H9 (cell line): ENCODE data around the gene ACADS. TPM values are rescaled to one million over a fixed set of nuclear protein-coding genes. Genes with fewer than 3 reads are reported as not detected.

Experiments
- DNase-seq: peaks from one replicate; pipeline ENCODE4 v3.0.0-alpha.2; 2017
- H2AFZ ChIP-seq: one replicate; pipeline ENCODE4 v1.6.1; 2013; ENCODE audit warnings: mild to moderate bottlenecking, low read length, control low read depth, moderate library complexity
- H2AK5ac ChIP-seq: 2 replicates; pipeline ENCODE4 v1.6.1; 2013; ENCODE audit warnings: low read length, control low read depth, mixed read lengths; ENCODE audit not compliant: insufficient read length
- H2BK120ac ChIP-seq: one replicate; pipeline ENCODE4 v1.6.1; 2013; ENCODE audit warnings: low read depth, mild to moderate bottlenecking, low read length, control low read depth, inconsistent platforms; ENCODE audit not compliant: poor library complexity, severe bottlenecking
- H2BK12ac ChIP-seq: 2 replicates; pipeline ENCODE4 v1.6.1; 2013; ENCODE audit warnings: low read length, control low read depth, mixed read lengths, low read depth; ENCODE audit not compliant: insufficient read length
- H2BK15ac ChIP-seq: 2 replicates; pipeline ENCODE4 v1.6.1; 2013; ENCODE audit warnings: low read depth, low read length, control low read depth
- H2BK20ac ChIP-seq: one replicate; pipeline ENCODE4 v1.6.1; 2013; ENCODE audit warnings: low read depth, mild to moderate bottlenecking, low read length, control low read depth, inconsistent platforms; ENCODE audit not compliant: poor library complexity, severe bottlenecking
- H2BK5ac ChIP-seq: 2 replicates; pipeline ENCODE4 v1.6.1; 2013; ENCODE audit warnings: low read length, control low read depth, mixed read lengths; ENCODE audit not compliant: insufficient read length
- H3K14ac ChIP-seq: 2 replicates; pipeline ENCODE4 v1.6.1; 2013; ENCODE audit warnings: low read length, control low read depth; ENCODE audit not compliant: insufficient read depth
- H3K18ac ChIP-seq: 2 replicates; pipeline ENCODE4 v1.6.1; 2013; ENCODE audit warnings: low read depth, mild to moderate bottlenecking, mixed read lengths, low read length, control low read depth; ENCODE audit not compliant: insufficient read length
- H3K23ac ChIP-seq: 2 replicates; pipeline ENCODE4 v1.6.1; 2013; ENCODE audit warnings: low read length, control low read depth, mixed read lengths, low read depth; ENCODE audit not compliant: insufficient read length
- H3K23me2 ChIP-seq: 2 replicates; pipeline ENCODE4 v1.6.1; 2013; ENCODE audit warnings: low read depth, mild to moderate bottlenecking, mixed read lengths, low read length, control low read depth; ENCODE audit not compliant: insufficient read length, poor library complexity, severe bottlenecking
- H3K27ac ChIP-seq: 2 replicates; pipeline ENCODE4 v1.5.1; 2013; ENCODE audit warnings: low read length, control low read depth, mixed read lengths, low read depth; ENCODE audit not compliant: insufficient read length
- H3K27me3 ChIP-seq: 2 replicates; pipeline ENCODE4 v1.6.1; 2013; ENCODE audit warnings: low read length, control low read depth, inconsistent platforms; ENCODE audit not compliant: insufficient read depth
- H3K4ac ChIP-seq: 2 replicates; pipeline ENCODE4 v1.6.1; 2013; ENCODE audit warnings: low read depth, mild to moderate bottlenecking, control low read depth, inconsistent platforms, low read length, moderate library complexity
- H3K4me1 ChIP-seq: 2 replicates; pipeline ENCODE4 v1.6.1; 2013; ENCODE audit warnings: low read length, control low read depth, inconsistent platforms; ENCODE audit not compliant: insufficient read depth
- H3K4me2 ChIP-seq: 2 replicates; pipeline ENCODE4 v1.6.1; 2013; ENCODE audit warnings: low read length, control low read depth, mixed read lengths; ENCODE audit not compliant: insufficient read length, insufficient read depth
- H3K56ac ChIP-seq: 2 replicates; pipeline ENCODE4 v1.6.1; 2013; ENCODE audit warnings: low read depth, mild to moderate bottlenecking, mixed read lengths, low read length, control low read depth; ENCODE audit not compliant: insufficient read length
- H3K79me1 ChIP-seq: 2 replicates; pipeline ENCODE4 v1.6.1; 2013; ENCODE audit warnings: low read depth, mild to moderate bottlenecking, moderate library complexity, low read length, control low read depth, inconsistent platforms; ENCODE audit not compliant: insufficient read depth, poor library complexity, severe bottlenecking
- H3K79me2 ChIP-seq: 2 replicates; pipeline ENCODE4 v1.6.1; 2013; ENCODE audit warnings: low read length, control low read depth, inconsistent platforms; ENCODE audit not compliant: insufficient read depth
- H3K9ac ChIP-seq: 2 replicates; pipeline ENCODE4 v1.6.1; 2013; ENCODE audit warnings: low read length, control low read depth, mixed read lengths; ENCODE audit not compliant: insufficient read length; ENCODE audit errors: extremely low read depth
- H3K9me3 ChIP-seq: one replicate; pipeline ENCODE4 v1.6.1; 2013; ENCODE audit warnings: low read depth, low read length, inconsistent platforms; ENCODE audit not compliant: control insufficient read depth
- H3T11ph ChIP-seq: one replicate; pipeline ENCODE4 v1.6.1; 2013; ENCODE audit warnings: mild to moderate bottlenecking, low read length, control low read depth, inconsistent platforms
- H4K20me1 ChIP-seq: one replicate; pipeline ENCODE4 v1.6.1; 2013; ENCODE audit not compliant: control insufficient read depth, insufficient read length, insufficient read depth
- H4K5ac ChIP-seq: 2 replicates; pipeline ENCODE4 v1.6.1; 2013; ENCODE audit warnings: low read depth, mild to moderate bottlenecking, mixed read lengths, low read length, control low read depth; ENCODE audit not compliant: insufficient read length
- H4K8ac ChIP-seq: replicated peaks from 2 replicates; pipeline ENCODE4 v1.6.1; 2013; ENCODE audit warnings: low read length, control low read depth, mixed read lengths, low read depth; ENCODE audit not compliant: insufficient read length
- H4K91ac ChIP-seq: 2 replicates; pipeline ENCODE4 v1.6.1; 2013; ENCODE audit warnings: low read depth, mild to moderate bottlenecking, moderate library complexity, mixed read lengths, low read length, control low read depth; ENCODE audit not compliant: insufficient read length
- H3K27ac Mint-ChIP-seq, 3 experiments: 2 replicates in 2 of 3; 3 replicates in 1 of 3; pipeline ENCODE4 v1.8.0; 2020 to 2021; ENCODE audit warnings: mixed read lengths in 3 of 3, mild to moderate bottlenecking in 1 of 3, moderate library complexity in 1 of 3
- H3K27me3 Mint-ChIP-seq: 2 replicates; pipeline ENCODE4 v1.8.0; 2021; ENCODE audit warnings: low read depth, mild to moderate bottlenecking, moderate library complexity, mixed read lengths
- H3K36me3 Mint-ChIP-seq, 3 experiments: 2 replicates in 2 of 3; 3 replicates in 1 of 3; pipeline ENCODE4 v1.8.0; 2020 to 2021; ENCODE audit warnings: low read depth in 3 of 3, mixed read lengths in 3 of 3; ENCODE audit not compliant: insufficient read depth in 1 of 3
- H3K4me1 Mint-ChIP-seq, 2 experiments: 2 replicates each; pipeline ENCODE4 v1.8.0; 2020; ENCODE audit warnings: mixed read lengths in 2 of 2
- H3K4me3 Mint-ChIP-seq, 2 experiments: 2 replicates in 1 of 2; 3 replicates in 1 of 2; pipeline ENCODE4 v1.8.0; 2020 to 2021; ENCODE audit warnings: mild to moderate bottlenecking in 2 of 2, mixed read lengths in 2 of 2, moderate library complexity in 1 of 2
- H3K9me3 Mint-ChIP-seq, 2 experiments: 2 replicates in 1 of 2; 3 replicates in 1 of 2; pipeline ENCODE4 v1.8.0; 2020; ENCODE audit warnings: mild to moderate bottlenecking in 2 of 2, mixed read lengths in 2 of 2, moderate library complexity in 1 of 2
- CTCF ChIP-seq: fragments of 200-600 bp; sonication (generic); conservative IDR thresholded peaks from 3 replicates; pipeline ENCODE4 v1.8.0; 2021; ENCODE audit warnings: antibody characterized with exemption, mild to moderate bottlenecking
- WGBS: extraction: QIAGEN DNeasy Blood & Tissue Kit; methylation state at CpG from one replicate; pipeline ENCODE4 v1.1.7; 2013; ENCODE audit warnings: missing lambda C conversion rate, low lambda C conversion rate, mixed read lengths; ENCODE audit not compliant: insufficient read length; ENCODE audit errors: extremely low coverage; 5-methylcytosine and 5-hydroxymethylcytosine counted together
- total RNA-seq: library from RNA; stranded (reverse); gene quantifications from 2 replicates; pipeline ENCODE4 v1.2.1, GENCODE V29; 2021

The ACADS gene
- total RNA-seq, 1 experiment from 2014 or later: 8.3 TPM

GRCh38 chr12:120690978-120691377 is 34.6 kb upstream of the ACADS start:
- Histone ChIP-seq H3K9ac (no peak overlapping the region), H4K20me1 (no peaks in the 10 kb centered on the region), H3K18ac (no peak overlapping the region), H2AFZ (no peak overlapping the region), H4K5ac (no peak overlapping the region), H3T11ph (no peak overlapping the region), H2BK12ac (no peak overlapping the region), H3K27ac (no peak overlapping the region), H4K91ac (no peak overlapping the region), H3K79me1 (no peaks in the 10 kb centered on the region), H3K56ac (no peak overlapping the region), H3K27me3 (no peaks in the 10 kb centered on the region), H3K4me1 (peaks cover 5% of the 10 kb centered on the region; the same call in 1 of the 2 replicates), H3K4me2 (no peak overlapping the region), H2BK5ac (no peak overlapping the region), H3K4ac (no peak overlapping the region), H2BK20ac (no peak overlapping the region), H4K8ac (no peak overlapping the region), H2AK5ac (no peak overlapping the region), H3K9me3 (no peaks in the 10 kb centered on the region), H2BK15ac (no peak overlapping the region), H3K79me2 (peaks cover 34% of the 10 kb centered on the region), H3K23me2 (peaks cover 14% of the 10 kb centered on the region), H2BK120ac (no peak overlapping the region), H3K14ac (no peak overlapping the region), H3K23ac (no peak overlapping the region)
- H3K9me3 Mint-ChIP-seq: no peaks in the 10 kb centered on the region
- WGBS: no CpG with 5 or more reads among the region's 3 CpGs
- no peaks in the 10 kb centered on the region for H3K27me3 Mint-ChIP-seq
- TF ChIP-seq CTCF: no peak
- H3K4me3 Mint-ChIP-seq: no peak overlapping the region
- no peak for DNase-seq
- peaks cover 14 to 30% (median 21%) of the 10 kb centered on the region in 3 experiments; a peak in 6 of 7 replicates for H3K36me3 Mint-ChIP-seq
- H3K27ac Mint-ChIP-seq: peak overlapping the region in 1 of 3 experiments; percentile 60; a peak in 1 of 7 replicates
- peaks cover 60 to 65% of the 10 kb centered on the region in 2 experiments for H3K4me1 Mint-ChIP-seq
